ENCODE results near the gene COL20A1. TPM values are rescaled to one million over a fixed set of nuclear protein-coding genes. Genes with fewer than 3 reads are reported as not detected.
"Not testable (repeated sequence)": the region's sequence is repeated elsewhere in the genome, so short reads cannot be mapped to it uniquely, and the experiment has no call there.

The COL20A1 gene
- total RNA-seq, 1 experiment from 2014 or later = not detected

DNA sequence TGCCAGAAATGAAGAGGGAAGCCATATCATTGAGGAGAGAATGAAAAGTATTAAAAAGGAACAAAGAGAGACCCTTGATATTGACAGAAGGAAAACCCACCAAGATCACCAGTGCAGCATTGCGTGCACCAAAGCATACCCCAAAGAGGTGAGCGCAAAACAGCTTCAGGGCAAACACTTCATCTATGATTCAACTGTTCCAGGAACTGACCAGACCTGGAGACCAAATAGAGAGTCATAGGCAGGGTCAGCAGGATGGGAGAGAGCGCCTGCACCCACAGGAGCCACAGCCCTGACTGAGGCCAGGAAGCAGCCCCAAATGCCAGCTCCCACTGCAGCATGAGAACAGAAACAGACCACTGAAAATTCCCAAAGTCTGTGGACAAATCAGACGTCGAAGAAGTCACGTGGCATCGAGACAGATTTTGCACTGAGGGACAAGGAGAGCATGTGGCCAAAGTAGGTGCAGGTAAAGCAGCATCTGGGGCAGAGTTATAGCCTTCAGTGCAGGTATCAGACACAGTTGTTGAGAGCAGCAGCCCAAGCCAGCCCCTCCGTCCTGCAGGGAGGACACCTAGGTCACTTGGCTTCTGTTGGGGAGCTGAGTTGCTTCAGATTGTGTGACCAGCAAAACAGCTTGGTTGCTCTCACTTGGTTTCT lies 38.9 kb downstream of the COL20A1 start:
- DNase-seq (ENCODE audit: low read depth) = peak; percentile 18

DNA sequence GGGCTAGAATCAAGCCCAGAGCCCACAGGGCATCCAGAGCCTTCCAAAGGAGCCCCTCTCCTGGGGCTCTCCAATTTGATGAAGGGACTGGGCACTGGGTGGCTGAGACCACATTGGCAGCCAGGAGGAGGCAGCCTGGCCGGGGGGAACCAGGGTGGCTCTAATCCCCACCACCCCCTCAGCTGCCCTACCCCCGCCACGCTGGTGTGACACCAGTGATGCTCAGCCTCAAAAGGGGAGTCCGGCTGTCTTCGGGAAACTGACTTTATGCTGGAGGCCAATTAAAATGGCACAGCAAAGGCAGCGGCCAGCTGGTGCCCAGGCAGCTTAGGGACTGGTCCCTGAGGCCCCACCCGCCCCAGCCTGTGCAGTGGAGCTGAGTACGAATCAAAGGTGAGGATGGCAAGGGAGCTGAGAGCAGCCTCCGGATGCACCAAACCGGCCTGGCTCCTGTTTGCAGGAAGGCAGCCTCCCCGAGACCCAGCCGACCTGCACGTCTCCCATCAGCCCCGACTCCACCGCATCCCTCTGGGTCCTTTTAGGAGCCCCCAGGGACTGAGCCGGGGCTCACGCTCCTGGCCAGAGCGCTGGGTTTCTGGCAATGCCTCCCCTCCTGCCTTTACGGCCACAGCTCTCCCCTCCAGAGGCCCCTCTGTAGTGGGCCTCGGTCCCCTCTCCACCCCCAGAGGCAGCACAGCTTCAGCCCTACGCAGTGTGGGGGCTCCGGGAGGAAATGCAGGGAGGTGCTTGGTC lies 39.7 kb downstream of the COL20A1 start:
- no peak for DNase-seq (ENCODE audit: low read depth)

DNA sequence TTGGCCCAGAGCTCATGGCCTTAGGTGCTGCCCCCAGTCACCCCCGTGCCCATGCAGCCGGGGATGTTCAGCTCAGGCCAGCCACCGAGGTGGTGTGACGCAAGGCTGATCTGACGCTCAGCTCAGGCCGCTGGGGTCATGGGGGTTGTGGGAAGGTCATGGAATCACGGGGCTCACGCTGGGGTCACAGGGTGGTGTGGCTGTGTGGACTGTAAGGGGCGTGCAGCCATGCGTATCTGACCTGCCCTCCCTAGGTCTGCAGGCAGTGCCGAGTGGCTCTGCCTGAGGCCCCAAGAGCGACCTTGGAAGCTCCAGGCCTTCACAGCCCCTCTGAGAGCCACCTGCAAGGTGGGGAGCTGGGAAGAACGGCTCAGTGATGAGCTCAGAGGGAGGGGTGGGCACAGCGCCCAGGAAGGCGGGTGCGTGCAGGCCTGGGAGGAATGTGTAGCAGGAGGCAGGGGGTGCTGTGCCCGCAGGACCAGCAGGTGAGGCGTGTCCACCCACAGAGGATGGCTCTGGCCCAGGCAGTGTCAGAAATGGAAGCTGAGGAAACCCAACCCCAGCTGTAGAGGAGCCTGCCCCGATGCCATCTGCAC lies 40.4 kb downstream of the COL20A1 start:
- no peak for DNase-seq (ENCODE audit: low read depth)

DNA sequence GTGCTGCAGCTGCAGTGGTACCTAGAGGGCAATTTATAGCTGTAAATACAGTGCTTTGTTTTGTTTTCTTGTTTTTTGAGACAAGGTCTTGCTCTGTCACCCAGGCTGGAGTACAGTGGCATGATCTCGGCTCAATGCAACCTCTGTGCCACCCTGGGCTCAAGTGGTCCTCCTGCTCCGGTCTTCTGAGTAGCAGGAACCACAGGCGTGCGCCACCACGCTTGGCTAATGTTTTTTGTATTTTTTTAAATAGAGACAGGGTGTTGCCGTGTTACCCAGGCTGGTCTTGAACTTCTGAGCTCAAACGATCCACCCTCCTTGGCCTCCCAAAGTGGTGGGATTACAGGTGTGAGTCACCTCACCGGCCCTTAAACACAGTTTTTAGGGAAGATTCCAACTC lies 41.4 kb downstream of the COL20A1 start:
- no peak for DNase-seq (ENCODE audit: low read depth)

DNA sequence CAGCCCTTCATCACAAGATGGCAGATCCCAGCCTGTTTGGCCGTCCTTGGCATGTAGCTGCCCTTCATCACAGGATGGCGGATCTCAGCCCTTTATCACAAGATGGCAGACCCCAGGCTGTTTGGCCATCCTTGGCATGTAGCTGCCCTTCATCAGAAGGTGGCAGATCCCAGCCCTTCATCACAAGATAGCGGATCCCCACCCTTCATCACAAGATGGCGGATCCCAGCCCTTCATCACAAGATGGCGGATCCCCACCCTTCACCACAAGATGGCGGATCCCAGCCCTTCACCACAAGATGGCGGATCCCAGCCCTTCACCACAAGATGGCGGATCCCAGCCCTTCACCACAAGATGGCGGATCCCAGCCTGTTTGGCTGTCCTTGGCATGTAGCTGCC lies 42.1 kb downstream of the COL20A1 start:
- not testable (repeated sequence) for DNase-seq (ENCODE audit: low read depth)

DNA sequence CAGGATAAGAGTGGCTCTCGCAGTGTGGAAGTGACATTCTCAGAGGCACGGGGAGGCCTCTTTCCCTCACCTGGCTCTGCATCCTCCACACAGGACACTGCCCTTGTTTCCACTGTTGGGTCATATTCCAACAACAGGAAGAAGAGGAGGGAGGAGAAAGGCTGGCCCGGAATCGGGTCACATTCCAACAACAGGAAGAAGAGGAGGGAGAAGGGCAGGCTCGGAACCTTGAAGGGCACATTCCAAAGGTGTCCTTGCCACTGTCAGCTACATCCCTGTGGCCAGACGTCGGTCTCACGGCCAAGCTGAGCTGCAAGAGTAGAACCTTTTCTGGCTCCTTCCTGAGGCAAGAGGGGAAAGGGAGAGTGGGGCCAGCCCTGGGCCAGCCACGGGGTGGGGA lies 42.7 kb downstream of the COL20A1 start:
- DNase-seq (ENCODE audit: low read depth) = no peak

DNA sequence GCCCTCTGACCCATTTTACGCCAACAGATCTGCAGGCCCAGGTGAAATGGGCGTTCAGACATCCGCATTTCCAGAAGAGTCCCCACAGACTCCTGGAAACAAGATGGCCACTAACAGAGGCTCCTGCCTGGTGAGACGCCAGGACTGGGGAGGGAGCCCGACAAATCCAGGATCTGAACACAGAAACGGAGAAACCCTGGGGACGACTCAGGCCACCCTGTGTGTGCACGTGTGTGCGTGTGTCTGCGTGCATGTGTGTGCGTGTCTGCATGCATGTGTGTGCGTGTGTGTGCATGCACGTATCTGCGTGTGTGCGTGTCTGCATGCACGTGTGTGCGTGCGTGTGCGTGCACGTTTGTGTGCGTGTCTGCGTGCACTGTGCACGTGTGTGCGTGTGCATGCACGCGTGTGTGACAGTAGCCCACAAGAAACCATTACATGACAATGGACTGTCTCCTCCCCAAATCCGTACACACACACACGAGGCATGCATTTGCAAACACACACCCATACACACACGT lies 43.3 kb downstream of the COL20A1 start:
- no peak for DNase-seq (ENCODE audit: low read depth)

DNA sequence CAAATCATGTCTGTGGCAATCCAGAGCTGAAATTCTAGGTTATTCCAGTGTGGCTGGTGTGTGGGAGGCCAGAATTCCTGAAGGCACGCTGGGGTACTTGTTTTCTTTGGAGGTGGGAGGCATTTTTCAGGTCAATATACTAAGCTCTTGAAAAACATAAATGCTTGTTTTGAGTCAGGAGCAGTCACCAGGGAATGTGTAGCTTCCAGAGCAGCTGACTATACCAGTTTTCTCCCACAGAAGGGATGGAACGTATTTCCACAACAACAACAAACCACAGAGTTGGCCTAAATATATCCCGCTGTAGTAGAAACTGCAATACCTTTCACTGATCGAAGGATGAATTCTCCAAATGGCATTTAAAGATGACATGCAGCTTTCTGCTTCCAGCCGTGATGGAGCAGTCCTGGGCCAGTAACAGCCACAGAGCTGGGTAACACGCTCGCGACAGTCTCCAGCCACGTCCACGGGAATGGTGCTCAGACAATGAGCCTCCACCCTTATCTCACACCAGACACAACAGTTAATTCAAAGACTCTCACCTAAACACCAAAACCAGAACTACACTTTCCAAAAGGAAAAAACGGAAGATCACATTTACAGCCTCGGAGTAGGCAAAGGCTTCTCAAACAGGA lies 44.9 kb downstream of the COL20A1 start:
- no peak for DNase-seq (ENCODE audit: low read depth)

DNA sequence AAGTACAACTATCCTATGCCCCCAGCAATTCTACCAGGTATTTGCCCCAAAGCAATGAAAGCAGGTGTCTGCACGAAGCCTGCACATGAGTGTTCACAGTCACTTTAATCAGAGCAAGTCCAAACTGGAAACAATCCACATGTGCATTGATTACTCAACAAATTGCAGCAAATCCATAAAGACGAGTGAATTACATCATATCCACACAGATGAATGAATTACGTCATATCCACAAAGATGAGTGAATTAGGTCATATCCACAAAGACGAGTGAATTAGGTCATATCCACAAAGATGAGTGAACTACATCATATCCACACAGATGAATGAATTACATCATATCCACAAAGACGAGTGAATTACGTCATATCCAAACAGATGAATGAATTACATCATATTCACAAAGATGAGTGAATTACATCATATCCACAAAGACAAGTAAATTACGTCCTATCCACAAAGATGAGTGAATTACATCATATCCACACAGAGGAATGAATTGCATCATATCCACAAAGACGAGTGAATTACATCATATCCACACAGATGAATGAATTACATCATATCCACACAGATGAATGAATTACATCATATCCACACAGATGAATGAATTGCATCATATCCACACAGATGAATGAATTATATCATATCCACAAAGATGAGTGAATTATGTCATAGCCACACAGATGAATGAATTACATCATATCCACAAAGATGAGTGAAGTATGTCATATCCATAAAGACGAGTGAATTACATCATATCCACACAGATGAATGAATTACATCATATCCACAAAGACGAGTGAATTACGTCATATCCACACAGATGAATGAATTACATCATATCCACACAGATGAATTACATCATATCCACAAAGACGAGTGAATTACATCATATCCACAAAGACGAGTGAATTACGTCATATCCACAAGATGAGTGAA lies 46.4 kb downstream of the COL20A1 start:
- DNase-seq (ENCODE audit: low read depth) = not testable (repeated sequence)

DNA sequence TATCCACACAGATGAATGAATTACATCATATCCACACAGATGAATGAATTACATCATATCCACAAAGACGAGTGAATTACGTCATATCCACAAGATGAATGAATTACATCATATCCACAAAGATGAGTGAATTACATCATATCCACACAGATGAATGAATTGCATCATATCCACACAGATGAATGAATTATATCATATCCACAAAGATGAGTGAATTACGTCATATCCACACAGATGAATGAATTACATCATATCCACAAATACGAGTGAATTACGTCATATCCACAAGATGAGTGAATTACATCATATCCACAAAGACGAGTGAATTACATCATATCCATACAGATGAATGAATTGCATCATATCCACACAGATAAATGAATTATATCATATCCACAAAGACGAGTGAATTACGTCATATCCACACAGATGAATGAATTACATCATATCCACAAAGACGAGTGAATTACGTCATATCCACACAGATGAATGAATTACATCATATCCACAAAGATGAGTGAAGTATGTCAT lies 47.2 kb downstream of the COL20A1 start:
- not testable (repeated sequence) for DNase-seq (ENCODE audit: low read depth)

DNA sequence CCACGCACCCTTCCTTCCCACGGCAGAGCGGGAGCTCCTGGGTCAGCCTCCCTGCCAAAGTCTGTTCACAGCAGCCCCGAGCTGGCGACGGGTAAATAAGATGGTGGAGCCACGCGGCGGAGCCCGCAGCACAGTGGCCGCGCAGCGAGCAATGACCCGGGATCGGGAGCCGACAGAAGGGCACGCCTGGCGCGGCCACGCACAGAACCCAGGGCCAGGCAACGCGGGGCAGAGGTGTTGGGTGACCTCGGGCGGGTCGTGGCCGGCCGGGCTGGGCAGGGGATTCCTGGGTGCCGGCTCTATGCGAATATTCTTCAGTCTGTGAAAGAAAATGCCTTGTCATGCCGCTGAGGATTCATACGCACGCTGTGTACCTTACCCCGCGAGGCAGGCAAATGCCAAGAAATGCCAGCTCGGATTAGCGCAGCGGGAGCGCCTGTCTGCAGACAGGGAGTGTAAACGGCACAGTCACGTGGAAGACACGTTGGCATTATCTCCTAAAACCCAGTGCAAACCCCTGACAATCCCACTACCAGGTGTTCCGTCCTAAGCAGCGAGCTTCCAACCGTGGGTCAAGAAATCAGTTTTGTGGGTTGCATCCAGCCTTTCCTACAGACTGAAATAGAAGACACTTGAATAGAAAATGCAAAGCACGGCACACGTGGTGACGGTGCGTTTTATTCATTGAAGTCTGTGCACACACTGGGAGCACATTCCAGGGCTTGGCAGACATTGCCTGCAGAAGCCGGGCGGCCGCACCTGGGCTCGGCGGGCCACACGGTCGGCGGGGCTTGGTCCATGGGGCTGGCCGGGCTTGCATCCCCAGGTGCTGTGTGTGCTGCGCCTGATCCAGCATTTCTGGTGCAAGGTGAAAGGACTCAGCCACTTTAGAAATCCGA lies 49.8 kb downstream of the COL20A1 start:
- no peak for DNase-seq (ENCODE audit: low read depth)

DNA sequence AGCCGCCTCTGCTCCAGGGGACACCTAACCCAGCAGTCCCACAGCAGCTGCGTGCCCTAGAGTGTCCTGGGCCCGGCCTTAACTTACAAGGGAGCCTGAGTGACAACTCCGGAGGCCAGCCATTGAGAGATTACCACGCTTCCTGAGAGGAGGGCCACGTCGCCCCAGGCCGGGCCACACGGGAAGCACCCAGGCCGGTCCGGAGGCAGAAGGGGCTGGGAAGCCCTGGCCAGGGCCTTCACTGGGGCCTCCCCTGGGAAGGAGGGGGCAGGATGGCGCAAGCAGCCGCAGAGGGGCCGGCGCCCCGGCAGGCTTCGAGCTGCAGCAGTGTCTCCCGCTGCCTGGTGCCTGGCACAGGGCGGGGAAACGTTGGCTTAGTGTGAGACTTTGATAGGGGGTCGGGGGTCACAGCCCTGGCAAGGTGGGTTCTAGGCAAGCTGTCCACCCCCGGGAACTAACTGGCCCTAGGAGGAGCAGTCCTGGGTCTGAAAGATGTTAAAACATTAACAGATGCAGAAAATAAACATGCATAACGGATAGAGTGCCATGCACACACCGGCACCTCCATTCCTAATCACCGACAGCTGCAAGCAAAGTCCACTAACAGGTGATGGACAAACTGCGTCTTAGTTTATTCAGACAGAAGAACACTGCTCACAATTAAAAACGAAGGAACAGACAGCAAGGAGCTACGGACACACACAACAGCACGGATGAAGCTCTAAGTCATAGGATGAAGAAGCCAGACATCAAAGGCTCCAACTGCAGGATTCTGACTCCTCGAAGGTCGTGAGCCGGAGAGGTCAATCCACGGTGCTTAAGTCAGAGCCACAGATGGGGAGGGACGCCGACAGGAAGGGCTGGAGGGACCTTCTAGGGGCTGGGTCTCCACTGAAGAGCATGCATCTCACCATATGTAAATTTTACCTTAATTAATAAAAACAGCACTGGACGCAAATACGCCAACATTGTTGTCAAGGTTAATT lies 50.8 kb downstream of the COL20A1 start:
- DNase-seq (ENCODE audit: low read depth) = no peak

DNA sequence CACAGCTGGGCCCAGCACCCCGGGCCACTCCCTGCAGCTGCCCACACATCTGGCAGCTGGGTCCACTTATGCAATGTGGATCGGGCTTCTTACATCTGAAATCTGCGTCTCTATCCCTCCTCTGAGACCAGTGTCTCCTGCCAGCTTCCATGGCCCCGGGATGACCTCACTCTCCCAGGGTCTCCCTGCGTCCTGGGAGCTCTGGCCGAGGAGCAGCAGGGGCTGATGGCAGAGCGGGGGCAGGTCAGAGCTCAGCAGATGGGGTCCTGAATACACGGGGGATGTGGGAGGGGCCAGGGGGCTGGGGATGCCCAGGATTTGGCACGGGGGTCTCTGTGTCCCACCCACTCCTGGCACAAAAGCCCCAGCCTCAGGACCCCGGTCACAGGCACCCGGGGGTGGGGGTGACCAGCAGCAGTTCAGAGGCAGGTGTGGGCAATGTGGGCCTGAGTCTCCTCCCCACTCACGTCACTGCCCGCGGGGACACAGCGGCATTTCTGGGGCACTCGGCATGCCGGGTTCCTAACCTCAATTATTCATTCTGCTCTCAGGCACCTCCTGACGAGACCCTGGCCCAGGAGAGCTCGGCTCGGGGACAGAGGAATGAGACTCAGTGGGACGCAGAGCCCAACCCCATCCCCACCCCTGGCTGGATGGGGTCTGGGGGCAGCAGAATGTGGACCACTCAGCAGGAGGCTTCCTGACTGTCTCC lies 51.8 kb downstream of the COL20A1 start:
- DNase-seq (ENCODE audit: low read depth) = no peak

DNA sequence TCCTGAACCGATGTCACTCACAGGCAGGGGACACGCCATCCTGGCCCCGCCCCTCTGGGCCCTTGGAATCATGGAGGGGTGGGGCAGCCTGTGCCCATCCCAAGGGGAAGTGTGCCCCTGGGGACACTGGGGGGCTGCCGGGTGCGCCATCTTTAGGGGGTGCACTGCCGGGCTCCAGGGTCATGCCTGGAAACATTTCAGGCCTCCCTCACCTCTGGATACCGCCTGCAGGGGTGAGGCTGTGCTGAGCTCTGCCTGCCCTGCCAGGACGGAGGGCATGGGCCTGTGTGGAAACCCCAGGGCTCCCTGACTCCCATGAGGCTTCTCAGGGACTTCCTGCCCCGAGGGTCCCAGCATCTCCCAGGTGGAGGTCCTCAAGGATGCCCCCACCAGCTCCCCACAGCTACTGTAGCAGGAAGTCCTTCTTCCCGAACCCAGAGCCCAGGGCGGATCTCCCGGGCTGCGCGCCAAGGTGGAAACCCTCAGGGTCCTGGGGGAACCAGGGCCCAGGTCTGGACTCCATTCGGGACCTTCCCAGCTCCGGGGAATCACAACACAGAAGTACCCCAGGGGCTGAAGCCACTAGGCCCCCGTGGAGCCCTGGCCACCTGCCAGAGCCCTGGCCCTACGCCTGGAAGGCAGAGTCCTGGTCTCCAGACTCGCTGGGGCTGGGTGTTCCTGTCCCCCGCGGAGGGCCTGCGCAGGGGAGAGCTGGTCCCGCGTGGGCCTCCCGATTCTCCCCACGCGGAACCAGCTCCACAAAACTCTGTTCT lies 52.5 kb downstream of the COL20A1 start:
- DNase-seq (ENCODE audit: low read depth) = no peak

DNA sequence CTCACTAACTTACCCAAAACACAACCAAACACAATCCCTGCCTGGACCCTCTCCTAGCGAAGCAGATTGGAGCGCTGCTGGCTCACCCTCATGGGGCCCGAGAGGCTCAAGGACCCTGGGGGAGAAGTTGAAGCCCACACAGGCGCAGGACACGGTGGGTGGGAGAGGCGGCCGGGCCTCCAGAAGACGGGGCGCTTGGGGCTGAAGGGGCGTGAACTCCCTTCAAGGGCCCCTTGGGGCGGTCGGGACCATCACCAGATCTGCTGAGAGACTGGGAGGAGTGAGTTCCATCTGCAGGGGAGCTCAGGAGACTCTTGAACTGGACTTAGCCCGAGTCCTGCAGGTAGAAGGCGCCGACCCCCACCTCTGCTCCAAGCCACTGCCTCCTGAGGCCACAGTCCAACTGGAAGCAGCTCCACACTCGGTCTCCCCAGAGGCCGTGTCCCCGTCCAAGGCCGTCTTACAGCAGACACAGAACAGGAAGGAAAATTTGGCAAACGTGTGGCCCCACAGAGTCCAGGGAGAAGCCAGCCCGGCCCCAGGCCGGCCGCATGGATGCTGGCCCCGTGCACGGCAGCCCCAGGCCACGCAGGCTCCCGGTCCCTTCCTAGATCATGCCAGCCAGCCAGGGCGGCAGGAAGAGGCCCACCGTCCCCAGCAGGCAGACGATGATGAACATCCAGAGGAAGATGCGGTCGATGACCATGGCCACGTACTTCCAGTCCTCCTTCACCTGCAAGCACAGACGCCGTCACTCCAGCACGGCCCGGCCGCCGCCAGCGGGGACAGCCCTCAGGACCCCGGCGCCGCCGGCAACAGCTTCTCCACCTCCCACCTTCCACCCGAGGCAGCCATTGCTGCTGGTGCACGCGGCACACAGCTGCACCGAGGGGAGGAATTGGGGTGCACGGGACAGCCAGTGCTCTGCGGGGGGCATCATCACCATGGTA lies 53.4 kb downstream of the COL20A1 start:
- no peak for DNase-seq (ENCODE audit: low read depth)

Data from RPMI7951 (cell line).